Measurements from ENCODE around the gene SSX3. TPM values are rescaled to one million over a fixed set of nuclear protein-coding genes. Genes with fewer than 3 reads are reported as not detected.
"Not testable (repeated sequence)": the region's sequence is repeated elsewhere in the genome, so short reads cannot be mapped to it uniquely, and the experiment has no call there.

Gene SSX3
- polyA plus RNA-seq, 1 of the 3 experiments (the other 2 are of a cell fraction) = 0.16 TPM

DNA sequence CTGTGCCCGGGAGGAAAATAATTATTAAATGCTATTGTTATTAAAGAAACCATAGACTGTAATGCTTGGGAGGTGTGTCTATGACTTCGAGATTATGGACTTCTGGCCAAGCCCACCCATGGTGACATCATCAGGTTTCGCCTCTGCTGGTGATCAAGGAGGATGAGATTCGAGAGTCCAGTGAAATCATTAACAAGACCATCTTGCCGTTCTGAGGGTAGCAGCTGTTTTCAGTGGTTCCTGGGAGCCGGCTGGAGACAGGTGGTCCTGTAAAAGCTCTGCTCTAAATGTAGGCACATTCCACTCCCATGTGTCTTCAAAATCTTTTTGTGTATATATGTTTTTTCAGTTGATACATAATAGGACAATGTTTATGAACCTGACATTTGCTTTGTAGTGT lies 2.8 kb upstream of the SSX3 start:
- H3K4me1 ChIP-seq (ENCODE audit: control insufficient read depth in 1 of 2, insufficient read depth in 2 of 2, low read depth in 1 of 2, low read length in 1 of 2); H3F3A ChIP-seq (replicated peaks; ENCODE audit: insufficient read depth); H3K36me3 ChIP-seq (replicated peaks in 1 of 2; ENCODE audit: control insufficient read depth in 1 of 2, insufficient read depth in 2 of 2, low read length in 1 of 2); H3K27ac ChIP-seq (ENCODE audit: low read depth in 2 of 2, low read length in 1 of 2); H3K4me3 ChIP-seq (ENCODE audit: low read depth in 2 of 2, low read length in 1 of 2); H4K20me1 ChIP-seq (ENCODE audit: insufficient read depth); H3K9ac ChIP-seq; POLR2A ChIA-PET; DNase-seq; H3K9me3 ChIP-seq; H2AFZ ChIP-seq (ENCODE audit: low read depth); H3K79me2 ChIP-seq (ENCODE audit: insufficient read depth); H3K9me2 ChIP-seq; CTCF ChIA-PET; H3K4me2 ChIP-seq: not testable (repeated sequence)
- whole genome bisulfite sequencing (ENCODE audit: low lambda C conversion rate) = 11% methylated on average over 6 of the region's 6 CpGs
- peaks cover 10% of the 10 kb centered on the region for H3K27me3 ChIP-seq (ENCODE audit: insufficient read depth)

DNA sequence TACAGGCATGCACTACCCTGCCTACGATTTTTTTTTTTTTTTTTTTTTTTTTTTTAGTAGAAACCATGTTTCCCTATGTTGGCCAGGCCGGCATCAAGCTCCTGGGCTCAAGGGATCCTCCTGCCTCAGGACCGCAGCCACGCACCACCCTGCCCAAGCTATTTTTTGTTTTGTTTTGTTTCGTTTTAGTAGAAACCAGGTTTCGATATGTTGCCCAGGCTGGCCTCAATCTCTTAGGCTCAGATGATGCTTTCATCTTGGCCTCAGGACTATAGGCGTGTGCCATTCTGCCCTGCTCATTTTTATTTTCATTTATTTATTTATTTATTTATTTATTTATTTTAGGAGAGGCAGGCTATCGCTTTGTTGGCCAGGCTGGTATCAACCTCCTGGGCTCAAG lies 1.2 kb upstream of the SSX3 start:
- Histone ChIP-seq H3K79me2 (ENCODE audit: insufficient read depth) (no peaks in the 10 kb centered on the region), H3K4me3 (ENCODE audit: low read depth in 2 of 2, low read length in 1 of 2) (no peak overlapping the region), H3K27ac (ENCODE audit: low read depth in 2 of 2, low read length in 1 of 2) (no peak overlapping the region), H4K20me1 (ENCODE audit: insufficient read depth) (no peaks in the 10 kb centered on the region), H3K27me3 (ENCODE audit: insufficient read depth) (peaks cover 11% of the 10 kb centered on the region; the same call in 1 of the 2 replicates), H3K4me1 (ENCODE audit: control insufficient read depth in 1 of 2, insufficient read depth in 2 of 2, low read depth in 1 of 2, low read length in 1 of 2) (no peaks in the 10 kb centered on the region), H3K9me2 (no peaks in the 10 kb centered on the region), H3K9me3 (no peaks in the 10 kb centered on the region), H3K36me3 (replicated peaks in 1 of 2; ENCODE audit: control insufficient read depth in 1 of 2, insufficient read depth in 2 of 2, low read length in 1 of 2) (no peaks in the 10 kb centered on the region), H3K4me2 (no peak overlapping the region), H2AFZ (ENCODE audit: low read depth) (no peak overlapping the region), H3F3A (replicated peaks; ENCODE audit: insufficient read depth) (no peaks in the 10 kb centered on the region), H3K9ac (no peak overlapping the region)
- ChIA-PET POLR2A (no interaction called here), CTCF (no interaction called here)
- 24% methylated on average over 8 of the region's 8 CpGs for WGBS (ENCODE audit: low lambda C conversion rate)
- TF ChIP-seq TAF1 (IDR thresholded peaks at IDR 0.05; ENCODE audit: borderline replicate concordance, low read depth, low read length) (no peak), EP300 (IDR thresholded peaks at IDR 0.05; ENCODE audit: borderline replicate concordance in 1 of 2, low read depth in 1 of 2, low read length in 1 of 2) (no peak)
- TF ChIP-seq, protein P1, sequence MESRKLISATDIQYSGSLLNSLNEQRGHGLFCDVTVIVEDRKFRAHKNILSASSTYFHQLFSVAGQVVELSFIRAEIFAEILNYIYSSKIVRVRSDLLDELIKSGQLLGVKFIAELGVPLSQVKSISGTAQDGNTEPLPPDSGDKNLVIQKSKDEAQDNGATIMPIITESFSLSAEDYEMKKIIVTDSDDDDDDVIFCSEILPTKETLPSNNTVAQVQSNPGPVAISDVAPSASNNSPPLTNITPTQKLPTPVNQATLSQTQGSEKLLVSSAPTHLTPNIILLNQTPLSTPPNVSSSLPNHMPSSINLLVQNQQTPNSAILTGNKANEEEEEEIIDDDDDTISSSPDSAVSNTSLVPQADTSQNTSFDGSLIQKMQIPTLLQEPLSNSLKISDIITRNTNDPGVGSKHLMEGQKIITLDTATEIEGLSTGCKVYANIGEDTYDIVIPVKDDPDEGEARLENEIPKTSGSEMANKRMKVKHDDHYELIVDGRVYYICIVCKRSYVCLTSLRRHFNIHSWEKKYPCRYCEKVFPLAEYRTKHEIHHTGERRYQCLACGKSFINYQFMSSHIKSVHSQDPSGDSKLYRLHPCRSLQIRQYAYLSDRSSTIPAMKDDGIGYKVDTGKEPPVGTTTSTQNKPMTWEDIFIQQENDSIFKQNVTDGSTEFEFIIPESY (IDR thresholded peaks at IDR 0.05; ENCODE audit: borderline replicate concordance, low read depth) = no peak
- TF ChIP-seq, protein P2, sequence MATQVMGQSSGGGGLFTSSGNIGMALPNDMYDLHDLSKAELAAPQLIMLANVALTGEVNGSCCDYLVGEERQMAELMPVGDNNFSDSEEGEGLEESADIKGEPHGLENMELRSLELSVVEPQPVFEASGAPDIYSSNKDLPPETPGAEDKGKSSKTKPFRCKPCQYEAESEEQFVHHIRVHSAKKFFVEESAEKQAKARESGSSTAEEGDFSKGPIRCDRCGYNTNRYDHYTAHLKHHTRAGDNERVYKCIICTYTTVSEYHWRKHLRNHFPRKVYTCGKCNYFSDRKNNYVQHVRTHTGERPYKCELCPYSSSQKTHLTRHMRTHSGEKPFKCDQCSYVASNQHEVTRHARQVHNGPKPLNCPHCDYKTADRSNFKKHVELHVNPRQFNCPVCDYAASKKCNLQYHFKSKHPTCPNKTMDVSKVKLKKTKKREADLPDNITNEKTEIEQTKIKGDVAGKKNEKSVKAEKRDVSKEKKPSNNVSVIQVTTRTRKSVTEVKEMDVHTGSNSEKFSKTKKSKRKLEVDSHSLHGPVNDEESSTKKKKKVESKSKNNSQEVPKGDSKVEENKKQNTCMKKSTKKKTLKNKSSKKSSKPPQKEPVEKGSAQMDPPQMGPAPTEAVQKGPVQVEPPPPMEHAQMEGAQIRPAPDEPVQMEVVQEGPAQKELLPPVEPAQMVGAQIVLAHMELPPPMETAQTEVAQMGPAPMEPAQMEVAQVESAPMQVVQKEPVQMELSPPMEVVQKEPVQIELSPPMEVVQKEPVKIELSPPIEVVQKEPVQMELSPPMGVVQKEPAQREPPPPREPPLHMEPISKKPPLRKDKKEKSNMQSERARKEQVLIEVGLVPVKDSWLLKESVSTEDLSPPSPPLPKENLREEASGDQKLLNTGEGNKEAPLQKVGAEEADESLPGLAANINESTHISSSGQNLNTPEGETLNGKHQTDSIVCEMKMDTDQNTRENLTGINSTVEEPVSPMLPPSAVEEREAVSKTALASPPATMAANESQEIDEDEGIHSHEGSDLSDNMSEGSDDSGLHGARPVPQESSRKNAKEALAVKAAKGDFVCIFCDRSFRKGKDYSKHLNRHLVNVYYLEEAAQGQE (IDR thresholded peaks at IDR 0.05; ENCODE audit: low read depth, low read length) = no peak
- TF ChIP-seq, protein P3, sequence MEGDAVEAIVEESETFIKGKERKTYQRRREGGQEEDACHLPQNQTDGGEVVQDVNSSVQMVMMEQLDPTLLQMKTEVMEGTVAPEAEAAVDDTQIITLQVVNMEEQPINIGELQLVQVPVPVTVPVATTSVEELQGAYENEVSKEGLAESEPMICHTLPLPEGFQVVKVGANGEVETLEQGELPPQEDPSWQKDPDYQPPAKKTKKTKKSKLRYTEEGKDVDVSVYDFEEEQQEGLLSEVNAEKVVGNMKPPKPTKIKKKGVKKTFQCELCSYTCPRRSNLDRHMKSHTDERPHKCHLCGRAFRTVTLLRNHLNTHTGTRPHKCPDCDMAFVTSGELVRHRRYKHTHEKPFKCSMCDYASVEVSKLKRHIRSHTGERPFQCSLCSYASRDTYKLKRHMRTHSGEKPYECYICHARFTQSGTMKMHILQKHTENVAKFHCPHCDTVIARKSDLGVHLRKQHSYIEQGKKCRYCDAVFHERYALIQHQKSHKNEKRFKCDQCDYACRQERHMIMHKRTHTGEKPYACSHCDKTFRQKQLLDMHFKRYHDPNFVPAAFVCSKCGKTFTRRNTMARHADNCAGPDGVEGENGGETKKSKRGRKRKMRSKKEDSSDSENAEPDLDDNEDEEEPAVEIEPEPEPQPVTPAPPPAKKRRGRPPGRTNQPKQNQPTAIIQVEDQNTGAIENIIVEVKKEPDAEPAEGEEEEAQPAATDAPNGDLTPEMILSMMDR (IDR thresholded peaks at IDR 0.05) = no peak
- no peak for DNase-seq

Data from SK-N-SH (cell line).